Measurements from ENCODE around the gene UNC5CL. TPM values are rescaled to one million over a fixed set of nuclear protein-coding genes. Genes with fewer than 3 reads are reported as not detected.

The UNC5CL gene
- total RNA-seq, 3 donors from 2014 or later (not counting 1 experiment from before 2014, with no cell fraction given): 2.1 to 5.3 (median 4.4) TPM

- Histone ChIP-seq H3K27me3 (ENCODE audit: control insufficient read depth, insufficient read depth, low read length) (no peaks in the 10 kb centered on the region), H3K27ac (ENCODE audit: low read length) (no peak overlapping the region), H3K9me3 (ENCODE audit: control insufficient read depth, insufficient read depth, low read length) (no peaks in the 10 kb centered on the region), H3K36me3 (ENCODE audit: control insufficient read depth, insufficient read depth, low read length) (no peaks in the 10 kb centered on the region), H3K4me1 (ENCODE audit: control insufficient read depth, insufficient read depth, low read length) (peaks cover 9% of the 10 kb centered on the region), H3K4me3 (ENCODE audit: low read length) (no peak overlapping the region)
- 98% methylated on average over 3 of the region's 3 CpGs for WGBS (ENCODE audit: insufficient coverage)
- no peak for TF ChIP-seq CTCF (IDR thresholded peaks at IDR 0.05)
- intact Hi-C loops (cut with micrococcal nuclease): no loop called here
- peaks cover 12 to 17% of the 10 kb centered on the region in 2 donors for H3K4me1 Mint-ChIP-seq
- DNase-seq: no peak
- ATAC-seq: no peak
- no peaks in the 10 kb centered on the region for H3K9me3 Mint-ChIP-seq
- H3K27ac Mint-ChIP-seq: no peak overlapping the region
- H3K27me3 Mint-ChIP-seq (ENCODE audit: low read depth in 2 of 2): no peaks in the 10 kb centered on the region
- no peak overlapping the region for H3K4me3 Mint-ChIP-seq
- no peaks in the 10 kb centered on the region for H3K36me3 Mint-ChIP-seq
Observed at GRCh38 chr6:41023114-41023513, 15.9 kb downstream of the UNC5CL start.

- no peaks in the 10 kb centered on the region for H3K9me3 ChIP-seq (ENCODE audit: control insufficient read depth, insufficient read depth, low read length)
- no peak for TF ChIP-seq CTCF (IDR thresholded peaks at IDR 0.05)
- Mint-ChIP-seq H3K4me3 (no peak overlapping the region), H3K9me3 (no peaks in the 10 kb centered on the region), H3K27ac (no peak overlapping the region), H3K36me3 (no peaks in the 10 kb centered on the region), H3K27me3 (ENCODE audit: low read depth in 2 of 2) (no peaks in the 10 kb centered on the region), H3K4me1 (peaks cover 4 to 9% of the 10 kb centered on the region in 2 donors)
- H3K36me3 ChIP-seq (ENCODE audit: control insufficient read depth, insufficient read depth, low read length): no peaks in the 10 kb centered on the region
- no peak overlapping the region for H3K27ac ChIP-seq (ENCODE audit: low read length)
- no peaks in the 10 kb centered on the region for H3K27me3 ChIP-seq (ENCODE audit: control insufficient read depth, insufficient read depth, low read length)
- DNase-seq: no peak
- H3K4me3 ChIP-seq (ENCODE audit: low read length): no peak overlapping the region
- no peak for ATAC-seq
- intact Hi-C loops (cut with micrococcal nuclease): no loop called here
- peaks cover 1% of the 10 kb centered on the region for H3K4me1 ChIP-seq (ENCODE audit: control insufficient read depth, insufficient read depth, low read length)
Observed at GRCh38 chr6:41022294-41022693, 16.7 kb downstream of the UNC5CL start.

GRCh38 chr6:41021832-41022231, 17.2 kb downstream of the UNC5CL start:
- no peaks in the 10 kb centered on the region for H3K36me3 Mint-ChIP-seq
- intact Hi-C loops (cut with micrococcal nuclease): no loop called here

More at GRCh38 chr6:41021832-41022231, 17.2 kb downstream of the UNC5CL start:
- no peak for ATAC-seq
- Histone ChIP-seq H3K36me3 (ENCODE audit: control insufficient read depth, insufficient read depth, low read length) (no peaks in the 10 kb centered on the region), H3K9me3 (ENCODE audit: control insufficient read depth, insufficient read depth, low read length) (no peaks in the 10 kb centered on the region), H3K4me1 (ENCODE audit: control insufficient read depth, insufficient read depth, low read length) (no peaks in the 10 kb centered on the region), H3K27me3 (ENCODE audit: control insufficient read depth, insufficient read depth, low read length) (no peaks in the 10 kb centered on the region), H3K27ac (ENCODE audit: low read length) (no peak overlapping the region), H3K4me3 (ENCODE audit: low read length) (no peak overlapping the region)
- H3K9me3 Mint-ChIP-seq: no peaks in the 10 kb centered on the region
- no peak overlapping the region for H3K4me3 Mint-ChIP-seq
- no peak for TF ChIP-seq CTCF (IDR thresholded peaks at IDR 0.05)
- no peak overlapping the region for H3K27ac Mint-ChIP-seq
- no peak for DNase-seq
- 90% methylated on average over 3 of the region's 3 CpGs for WGBS (ENCODE audit: insufficient coverage)
- H3K4me1 Mint-ChIP-seq: peaks cover 0 to 4% of the 10 kb centered on the region in 2 donors
- no peaks in the 10 kb centered on the region for H3K27me3 Mint-ChIP-seq (ENCODE audit: low read depth in 2 of 2)
